ENCODE data around the gene SYT2. TPM values are rescaled to one million over a fixed set of nuclear protein-coding genes. Genes with fewer than 3 reads are reported as not detected.

The SYT2 gene
- total and polyA plus RNA-seq, 2 of the 13 experiments (the other 11 are each of a cell fraction or from before 2014, with no cell fraction given): not detected

GRCh38 chr1:202692959-202693555, 17.2 kb downstream of the SYT2 start (continued):
- TF ChIP-seq ZNF142 (CRISPR knock-in tag; IDR thresholded peaks at IDR 0.05): no peak
- TF ChIP-seq BHLHE40 (IDR thresholded peaks at IDR 0.05; ENCODE audit: low read length): no peak
- no peak for TF ChIP-seq ZFY (CRISPR knock-in tag; IDR thresholded peaks at IDR 0.05)
- TF ChIP-seq SP140L (CRISPR knock-in tag; IDR thresholded peaks at IDR 0.05; ENCODE audit: borderline replicate concordance): peak; percentile 92; the same call in 1 of the 2 replicates
- no peak for TF ChIP-seq SIN3B (IDR thresholded peaks at IDR 0.05; ENCODE audit: low read length)
- TF ChIP-seq CENPT (CRISPR knock-in tag; IDR thresholded peaks at IDR 0.05; ENCODE audit: low read depth): no peak
- TF ChIP-seq CEBPZ (IDR thresholded peaks at IDR 0.05; ENCODE audit: low read length): no peak
- TF ChIP-seq SATB2 (CRISPR knock-in tag; IDR thresholded peaks at IDR 0.05): 0 out of 2 replicates have a peak, but pooled peaks have one; percentile 67
- TF ChIP-seq TRAFD1 (CRISPR knock-in tag; IDR thresholded peaks at IDR 0.05; ENCODE audit: borderline replicate concordance): 0 out of 2 replicates have a peak, but pooled peaks have one; percentile 56
- no peak for TF ChIP-seq ZSCAN5A (CRISPR knock-in tag; IDR thresholded peaks at IDR 0.05; ENCODE audit: borderline replicate concordance)
- TF ChIP-seq MED13 (CRISPR knock-in tag; IDR thresholded peaks at IDR 0.05): 0 out of 2 replicates have a peak, but pooled peaks have one; percentile 51
- no peak for TF ChIP-seq NFKB2 (CRISPR knock-in tag; IDR thresholded peaks at IDR 0.05; ENCODE audit: borderline replicate concordance)
- no peak; the same call in 1 of the 2 replicates for TF ChIP-seq KMT2A (CRISPR knock-in tag; IDR thresholded peaks at IDR 0.05)
- TF ChIP-seq DPF2 (CRISPR knock-in tag; IDR thresholded peaks at IDR 0.05; ENCODE audit: borderline replicate concordance, low read depth): no peak
- no peak for TF ChIP-seq ZNF143 (CRISPR knock-in tag; IDR thresholded peaks at IDR 0.05)
- TF ChIP-seq EZH2 (conservative IDR thresholded peaks at IDR 0.05; ENCODE audit: low read depth, low read length): no peak
- TF ChIP-seq NR0B2 (CRISPR knock-in tag; IDR thresholded peaks at IDR 0.05): no peak
